B cell (primary cell): ENCODE results near the gene KRT33A. TPM values are rescaled to one million over a fixed set of nuclear protein-coding genes. Genes with fewer than 3 reads are reported as not detected.

Experiments used
- ATAC-seq: fragments of 200-7000 bp; cut with Tn5 transposase; one replicate; pipeline ENCODE4 v1.10.0; 2021; ENCODE audit warnings: low read depth, mild to moderate bottlenecking, moderate number of reproducible peaks, moderate library complexity
- CTCF ChIA-PET: fragments of 350-600 bp; sonication (Branson Sonifier 250); formaldehyde crosslinking; loops from one replicate; lab custom pipeline; 2021; ENCODE audit warnings: antibody characterized with exemption, inconsistent platforms; lab: Charles Lee
- POLR2A ChIA-PET: fragments of 350-600 bp; sonication (Branson Sonifier 250); formaldehyde crosslinking; loops from one replicate; lab custom pipeline; 2021; ENCODE audit warnings: antibody characterized with exemption; lab: Charles Lee
- DNase-seq: peaks from one replicate; pipeline ENCODE4 v3.0.0; 2013
- H2AFZ ChIP-seq: 2 replicates; pipeline ENCODE4 v1.6.1; 2012; ENCODE audit warnings: mild to moderate bottlenecking, low read depth, low read length; ENCODE audit not compliant: insufficient read depth, poor library complexity, severe bottlenecking
- H3K27ac ChIP-seq, 2 donors: 1 replicate in 1 of 2; 2 replicates in 1 of 2; pipeline ENCODE4 v1.5.1; 2012 to 2013; ENCODE audit warnings: low read length in 2 of 2, mild to moderate bottlenecking in 2 of 2, moderate library complexity in 1 of 2
- H3K27me3 ChIP-seq, 4 experiments: fragments of 200-600 bp in 1 of 4; sonication (generic) in 1 of 4; replicated peaks in 1 of 4; 1 replicate in 2 of 4; 2 replicates in 2 of 4; pipeline versions ENCODE4 v1.6.1 to v1.7.0; 2013 to 2016; ENCODE audit warnings: low read length in 3 of 4, mild to moderate bottlenecking in 2 of 4, mixed read lengths in 1 of 4, moderate library complexity in 1 of 4; ENCODE audit not compliant: insufficient read depth in 4 of 4, control insufficient read depth in 3 of 4; ENCODE audit errors: control extremely low read depth in 1 of 4
- H3K36me3 ChIP-seq, 2 experiments: replicated peaks in 1 of 2; 1 replicate in 1 of 2; 2 replicates in 1 of 2; pipeline versions ENCODE4 v1.6.1 to v1.7.1; 2013; ENCODE audit warnings: low read length in 1 of 2; ENCODE audit not compliant: insufficient read depth in 2 of 2, control insufficient read depth in 1 of 2; ENCODE audit errors: control extremely low read depth in 1 of 2, extremely low read depth in 1 of 2
- H3K4me1 ChIP-seq, 2 donors: fragments of 200-600 bp in 1 of 2; sonication (generic) in 1 of 2; 1 replicate in 1 of 2; 2 replicates in 1 of 2; pipeline versions ENCODE4 v1.5.1 to v1.6.1; 2013 to 2017; ENCODE audit warnings: low read length in 2 of 2; ENCODE audit not compliant: control insufficient read depth in 2 of 2, insufficient read depth in 2 of 2
- H3K4me2 ChIP-seq: replicated peaks from 2 replicates; pipeline ENCODE3; 2012; ENCODE audit warnings: mild to moderate bottlenecking, low read depth, low read length; ENCODE audit not compliant: poor library complexity, severe bottlenecking
- H3K4me3 ChIP-seq, 5 experiments: fragments of 200-600 bp in 1 of 5; sonication (generic) in 1 of 5; 1 replicate in 3 of 5; 2 replicates in 2 of 5; pipeline versions ENCODE4 v1.5.1 to v1.7.0; 2011 to 2016; ENCODE audit warnings: low read length in 4 of 5, mild to moderate bottlenecking in 4 of 5, low read depth in 2 of 5, control low read depth in 1 of 5, moderate library complexity in 1 of 5; ENCODE audit not compliant: insufficient read depth in 1 of 5; ENCODE audit errors: control extremely low read depth in 1 of 5, extremely low read depth in 1 of 5
- H3K79me2 ChIP-seq: fragments of 200-600 bp; sonication (generic); one replicate; pipeline ENCODE4 v1.6.0; 2016; ENCODE audit warnings: low read length; ENCODE audit not compliant: control insufficient read depth, insufficient read depth
- H3K9ac ChIP-seq: fragments of 200-600 bp; sonication (generic); 2 replicates; pipeline ENCODE4 v1.6.1; 2017; ENCODE audit warnings: mild to moderate bottlenecking, low read length, moderate library complexity
- H3K9me3 ChIP-seq, 3 donors: one replicate each; pipeline versions ENCODE4 v1.6.1 to v1.7.1; 2013; ENCODE audit warnings: low read length in 2 of 3; ENCODE audit not compliant: control insufficient read depth in 2 of 3, insufficient read depth in 1 of 3; ENCODE audit errors: control extremely low read depth in 1 of 3
- H4K20me1 ChIP-seq: 2 replicates; pipeline ENCODE4 v1.6.0; 2012; ENCODE audit warnings: mild to moderate bottlenecking, low read length; ENCODE audit not compliant: insufficient read depth, control insufficient read depth, poor library complexity, severe bottlenecking
- H3K27ac Mint-ChIP-seq: one replicate; pipeline ENCODE4 v1.8.0; 2021; ENCODE audit warnings: mixed read lengths
- H3K27me3 Mint-ChIP-seq: one replicate; pipeline ENCODE4 v1.8.0; 2021; ENCODE audit warnings: mixed read lengths
- H3K4me1 Mint-ChIP-seq: one replicate; pipeline ENCODE4 v1.8.0; 2021; ENCODE audit warnings: mixed read lengths
- H3K4me3 Mint-ChIP-seq: one replicate; pipeline ENCODE4 v1.8.0; 2021; ENCODE audit warnings: mixed read lengths
- H3K9me3 Mint-ChIP-seq: one replicate; pipeline ENCODE4 v1.8.0; 2022; ENCODE audit warnings: mixed read lengths; ENCODE audit not compliant: insufficient read depth
- CTCF ChIP-seq: fragments of 200-600 bp; IDR thresholded peaks from one replicate; pipeline ENCODE4 v1.8.0; 2022; ENCODE audit warnings: antibody characterized with exemption, mild to moderate bottlenecking
- EZH2 ChIP-seq: IDR thresholded peaks from 2 replicates; pipeline ENCODE4 v1.6.1; 2012; ENCODE audit warnings: borderline replicate concordance, low read depth, mild to moderate bottlenecking, moderate library complexity, low read length; ENCODE audit not compliant: insufficient read depth, poor library complexity, severe bottlenecking
- WGBS: methylation state at CpG from one replicate; pipeline ENCODE4 v1.1.5; 2013; ENCODE audit warnings: missing lambda C conversion rate; ENCODE audit not compliant: insufficient coverage; 5-methylcytosine and 5-hydroxymethylcytosine counted together
- intact Hi-C: fragments of 100-400 bp; cut with micrococcal nuclease; formaldehyde crosslinking; loops from one replicate; pipeline ENCODE4 v1.10.0; 2022
- polyA plus RNA-seq: library from polyadenylated mRNA; depleted of rRNA; stranded (reverse); fragments of >200 nt; gene quantifications from 2 replicates; pipeline ENCODE4 v1.2.3, GENCODE V29; 2012
- total RNA-seq, 2 donors: library from RNA; stranded (reverse); fragments of 120-200 nt in 1 of 2; gene quantifications; 1 replicate in 1 of 2; 2 replicates in 1 of 2; pipeline versions ENCODE4 v1.2.3 to v1.2.4, GENCODE V29; 2013 to 2022

The KRT33A gene
- total and polyA plus RNA-seq, 2 donors (not counting 1 experiment from before 2014, with no cell fraction given): not detected

- Histone ChIP-seq H3K79me2 (no peaks in the 10 kb centered on the region), H3K36me3 (no peaks in the 10 kb centered on the region), H3K27me3 (peaks cover 0 to 11% (median 1%) of the 10 kb centered on the region in 4 experiments), H3K27ac (no peak overlapping the region), H4K20me1 (no peaks in the 10 kb centered on the region), H3K4me3 (no peak overlapping the region), H2AFZ (no peak overlapping the region), H3K4me1 (peaks cover 0 to 3% of the 10 kb centered on the region in 2 donors), H3K9me3 (no peaks in the 10 kb centered on the region), H3K9ac (no peak overlapping the region), H3K4me2 (no peak overlapping the region)
- 100% methylated on average over 1 of the region's 3 CpGs for WGBS
- intact Hi-C loops: no loop called here
- ATAC-seq (no peak), DNase-seq (no peak)
- ChIA-PET POLR2A (no interaction called here), CTCF (interaction anchor here (0.8 kb wide), 1 partner anchor 937 kb away, joined by 3 read pairs; no protein-coding TSS in a partner anchor)
- no peak for TF ChIP-seq CTCF
- no peak for TF ChIP-seq EZH2
- H3K27me3 Mint-ChIP-seq: peaks cover 17% of the 10 kb centered on the region
- no peaks in the 10 kb centered on the region for H3K9me3 Mint-ChIP-seq
- H3K4me1 Mint-ChIP-seq: peaks cover 6% of the 10 kb centered on the region
- H3K27ac Mint-ChIP-seq: no peak overlapping the region
- H3K4me3 Mint-ChIP-seq: no peak overlapping the region
Measured at GRCh38 chr17:41333836-41334235, 16.8 kb downstream of the KRT33A start.

DNA sequence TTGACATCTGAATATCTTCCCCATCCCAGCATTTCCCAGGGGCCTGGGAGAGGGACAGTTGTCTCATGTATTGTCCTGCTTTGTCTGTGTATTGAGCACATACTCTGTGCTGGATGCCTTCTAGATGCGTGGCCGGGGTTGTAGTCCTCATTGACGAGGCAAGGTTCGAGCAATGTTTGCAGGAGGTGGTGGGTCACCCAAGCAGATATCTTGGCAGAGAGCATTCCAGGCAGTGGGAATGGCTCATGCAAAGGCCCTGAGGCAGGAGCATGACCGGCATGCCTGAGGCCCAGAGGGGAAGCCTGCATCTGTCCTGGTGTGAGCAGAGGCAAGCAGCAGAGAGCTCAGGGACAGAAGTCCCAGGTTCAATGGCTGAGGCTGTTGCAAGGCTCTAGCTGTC, 17.5 kb downstream of the KRT33A start:
- ATAC-seq: no peak
- H3K9me3 ChIP-seq: no peaks in the 10 kb centered on the region
- Mint-ChIP-seq H3K27me3 (peaks cover 17% of the 10 kb centered on the region), H3K9me3 (no peaks in the 10 kb centered on the region), H3K4me3 (no peak overlapping the region), H3K27ac (no peak overlapping the region), H3K4me1 (peaks cover 6% of the 10 kb centered on the region)
- 96% methylated on average over 5 of the region's 5 CpGs for WGBS
- no peaks in the 10 kb centered on the region for H3K79me2 ChIP-seq
- no peak overlapping the region for H3K4me2 ChIP-seq
- no peak overlapping the region for H3K27ac ChIP-seq
- peaks cover 0 to 3% of the 10 kb centered on the region in 2 donors for H3K4me1 ChIP-seq
- H3K4me3 ChIP-seq: no peak overlapping the region
- ChIA-PET CTCF (no interaction called here), POLR2A (no interaction called here)
- DNase-seq: no peak
- no peak overlapping the region for H3K9ac ChIP-seq
- TF ChIP-seq CTCF: no peak
- TF ChIP-seq EZH2: no peak
- intact Hi-C loops: no loop called here
- no peaks in the 10 kb centered on the region for H4K20me1 ChIP-seq
- H3K36me3 ChIP-seq: no peaks in the 10 kb centered on the region
- H2AFZ ChIP-seq: no peak overlapping the region
- H3K27me3 ChIP-seq: peaks cover 0 to 15% (median 1%) of the 10 kb centered on the region in 4 experiments
